CD14-positive monocyte (primary cell): Measurements from ENCODE around the gene ZDBF2. TPM values are rescaled to one million over a fixed set of nuclear protein-coding genes. Genes with fewer than 3 reads are reported as not detected.

Experiments
- DNase-seq, 3 donors: peaks; one replicate each; pipeline ENCODE4 v3.0.0-alpha.2; 2011 to 2022
- H2AFZ ChIP-seq: 2 replicates; pipeline ENCODE4 v1.6.0; 2012; ENCODE audit warnings: mild to moderate bottlenecking, low read depth, low read length, inconsistent platforms; ENCODE audit not compliant: insufficient read depth, poor library complexity, severe bottlenecking
- H3K27ac ChIP-seq, 2 donors: 1 replicate in 1 of 2; 2 replicates in 1 of 2; pipeline ENCODE4 v1.5.1; 2012 to 2013; ENCODE audit warnings: low read length in 2 of 2, control low read depth in 1 of 2, inconsistent platforms in 1 of 2, low read depth in 1 of 2, mild to moderate bottlenecking in 1 of 2
- H3K27me3 ChIP-seq, 2 donors: one replicate each; pipeline versions ENCODE4 v1.6.0 to v1.6.1; 2011 to 2013; ENCODE audit warnings: low read length in 2 of 2; ENCODE audit not compliant: control insufficient read depth in 2 of 2, insufficient read depth in 2 of 2
- H3K36me3 ChIP-seq, 2 donors: replicated peaks in 1 of 2; 1 replicate in 1 of 2; 2 replicates in 1 of 2; pipeline versions ENCODE4 v1.5.1 to v1.6.1; 2012 to 2013; ENCODE audit warnings: low read length in 2 of 2, control low read depth in 1 of 2, inconsistent platforms in 1 of 2, mild to moderate bottlenecking in 1 of 2; ENCODE audit not compliant: insufficient read depth in 2 of 2, control insufficient read depth in 1 of 2
- H3K4me1 ChIP-seq, 2 donors: 1 replicate in 1 of 2; 2 replicates in 1 of 2; pipeline versions ENCODE4 v1.5.1 to v1.6.1; 2012 to 2013; ENCODE audit warnings: low read length in 2 of 2, control low read depth in 1 of 2, inconsistent platforms in 1 of 2, mild to moderate bottlenecking in 1 of 2, moderate library complexity in 1 of 2; ENCODE audit not compliant: insufficient read depth in 2 of 2, control insufficient read depth in 1 of 2
- H3K4me2 ChIP-seq: replicated peaks from 2 replicates; pipeline ENCODE3; 2012; ENCODE audit warnings: low read length, moderate library complexity, mild to moderate bottlenecking; ENCODE audit not compliant: poor library complexity, severe bottlenecking; ENCODE audit errors: extremely low read depth
- H3K4me3 ChIP-seq, 3 experiments: fragments of 200-600 bp in 1 of 3; sonication (generic) in 1 of 3; replicated peaks in 1 of 3; 1 replicate in 2 of 3; 2 replicates in 1 of 3; pipeline ENCODE4 v1.5.1; 2011 to 2013; ENCODE audit warnings: low read length in 3 of 3, mild to moderate bottlenecking in 3 of 3, control low read depth in 2 of 3, low read depth in 2 of 3, inconsistent platforms in 1 of 3, moderate library complexity in 1 of 3
- H3K79me2 ChIP-seq: 2 replicates; pipeline ENCODE4 v1.6.0; 2012; ENCODE audit warnings: mild to moderate bottlenecking, control low read depth, inconsistent platforms, low read length, moderate library complexity; ENCODE audit not compliant: insufficient read depth
- H3K9ac ChIP-seq: 2 replicates; pipeline ENCODE4 v1.6.0; 2017; ENCODE audit warnings: low read length, mild to moderate bottlenecking; ENCODE audit not compliant: insufficient read depth, poor library complexity, severe bottlenecking
- H3K9me3 ChIP-seq, 2 donors: replicated peaks in 1 of 2; 1 replicate in 1 of 2; 2 replicates in 1 of 2; pipeline versions ENCODE4 v1.5.1 to v1.6.1; 2012 to 2013; ENCODE audit warnings: low read length in 2 of 2, control low read depth in 1 of 2; ENCODE audit not compliant: control insufficient read depth in 1 of 2, insufficient read depth in 1 of 2
- H4K20me1 ChIP-seq: 2 replicates; pipeline ENCODE4 v1.6.0; 2012; ENCODE audit warnings: mild to moderate bottlenecking, low read length, control low read depth, moderate library complexity; ENCODE audit not compliant: insufficient read depth
- H3K27ac Mint-ChIP-seq, 7 donors: one replicate each; pipeline ENCODE4 v1.8.0; 2020; ENCODE audit warnings: mild to moderate bottlenecking in 7 of 7, mixed read lengths in 7 of 7, moderate library complexity in 6 of 7, inconsistent platforms in 2 of 7
- H3K27me3 Mint-ChIP-seq, 3 donors: one replicate each; pipeline ENCODE4 v1.8.0; 2021 to 2022; ENCODE audit warnings: low read depth in 3 of 3, mild to moderate bottlenecking in 3 of 3, mixed read lengths in 3 of 3, moderate library complexity in 3 of 3, inconsistent platforms in 1 of 3
- H3K36me3 Mint-ChIP-seq, 2 donors: one replicate each; pipeline ENCODE4 v1.8.0; 2020; ENCODE audit warnings: mixed read lengths in 2 of 2, inconsistent platforms in 1 of 2, mild to moderate bottlenecking in 1 of 2
- H3K4me1 Mint-ChIP-seq: one replicate; pipeline ENCODE4 v1.8.0; 2020; ENCODE audit warnings: mild to moderate bottlenecking, mixed read lengths
- H3K4me3 Mint-ChIP-seq, 2 donors: one replicate each; pipeline ENCODE4 v1.8.0; 2020; ENCODE audit warnings: mild to moderate bottlenecking in 2 of 2, mixed read lengths in 2 of 2, moderate library complexity in 1 of 2
- H3K9me3 Mint-ChIP-seq, 7 donors: one replicate each; pipeline ENCODE4 v1.8.0; 2020 to 2022; ENCODE audit warnings: mixed read lengths in 7 of 7, mild to moderate bottlenecking in 6 of 7, moderate library complexity in 6 of 7, inconsistent platforms in 2 of 7
- CTCF ChIP-seq: fragments of 200-600 bp; IDR thresholded peaks from one replicate; pipeline ENCODE4 v1.8.0; 2022; ENCODE audit warnings: antibody characterized with exemption, mild to moderate bottlenecking
- WGBS: methylation state at CpG from one replicate; pipeline ENCODE4 v1.1.5; 2013; ENCODE audit warnings: missing lambda C conversion rate; ENCODE audit not compliant: insufficient coverage; 5-methylcytosine and 5-hydroxymethylcytosine counted together
- intact Hi-C, 2 donors: fragments of 100-400 bp; cut with micrococcal nuclease; formaldehyde crosslinking; loops; one replicate each; pipeline versions ENCODE4 v1.15.0 to v1.15.1; 2023
- polyA plus RNA-seq, 3 donors: library from polyadenylated mRNA; depleted of rRNA in 1 of 3; unstranded in 2 of 3; stranded (reverse) in 1 of 3; fragments of 300-500 nt in 2 of 3; fragments of >200 nt in 1 of 3; fragmentation: Illumina TruSeq in 2 of 3; gene quantifications; 1 replicate in 2 of 3; 2 replicates in 1 of 3; pipeline ENCODE4 v1.2.3, GENCODE V29; 2012 to 2021

ZDBF2 gene
- polyA plus RNA-seq, 3 donors, result 0.16 to 0.18 TPM; not detected in 1

GRCh38 chr2:206316141-206316540, 41.7 kb downstream of the ZDBF2 start:
- no peaks in the 10 kb centered on the region for H3K36me3 Mint-ChIP-seq
- peaks cover 3 to 6% of the 10 kb centered on the region in 2 donors for H3K9me3 ChIP-seq
- H4K20me1 ChIP-seq, result no peaks in the 10 kb centered on the region
- peaks cover 0 to 13% (median 7%) of the 10 kb centered on the region in 7 donors for H3K9me3 Mint-ChIP-seq
- no peak overlapping the region for H3K27ac Mint-ChIP-seq
- H3K27me3 ChIP-seq, result no peaks in the 10 kb centered on the region
- no peaks in the 10 kb centered on the region for H3K36me3 ChIP-seq
- no peak overlapping the region for H3K27ac ChIP-seq
- H3K79me2 ChIP-seq, result no peaks in the 10 kb centered on the region
- no CpG with 5 or more reads among the region's 1 CpG for WGBS
- no peak overlapping the region for H3K4me2 ChIP-seq
- H3K4me1 Mint-ChIP-seq, result no peaks in the 10 kb centered on the region
- no peaks in the 10 kb centered on the region for H3K27me3 Mint-ChIP-seq
- H2AFZ ChIP-seq, result no peak overlapping the region
- intact Hi-C loops, result no loop called here
- H3K4me3 ChIP-seq, result no peak overlapping the region
- H3K4me3 Mint-ChIP-seq, result no peak overlapping the region
- no peak for TF ChIP-seq CTCF
- no peak overlapping the region for H3K9ac ChIP-seq
- no peak for DNase-seq
- no peaks in the 10 kb centered on the region for H3K4me1 ChIP-seq

- no peaks in the 10 kb centered on the region for H3K27me3 ChIP-seq
- no peak overlapping the region for H3K4me2 ChIP-seq
- DNase-seq, result no peak
- no peaks in the 10 kb centered on the region for H4K20me1 ChIP-seq
- H2AFZ ChIP-seq, result no peak overlapping the region
- H3K9me3 Mint-ChIP-seq, result peaks cover 0 to 11% (median 8%) of the 10 kb centered on the region in 7 donors
- no peaks in the 10 kb centered on the region for H3K36me3 Mint-ChIP-seq
- no peaks in the 10 kb centered on the region for H3K4me1 ChIP-seq
- no peak for TF ChIP-seq CTCF
- no peak overlapping the region for H3K27ac ChIP-seq
- H3K4me3 ChIP-seq, result no peak overlapping the region
- H3K36me3 ChIP-seq, result no peaks in the 10 kb centered on the region
- H3K4me3 Mint-ChIP-seq, result no peak overlapping the region
- H3K9me3 ChIP-seq, result peaks cover 3 to 6% of the 10 kb centered on the region in 2 donors
- no CpG with 5 or more reads among the region's 3 CpGs for WGBS
- no peak overlapping the region for H3K9ac ChIP-seq
- intact Hi-C loops, result no loop called here
- no peaks in the 10 kb centered on the region for H3K4me1 Mint-ChIP-seq
- no peak overlapping the region for H3K27ac Mint-ChIP-seq
- H3K27me3 Mint-ChIP-seq, result no peaks in the 10 kb centered on the region
- no peaks in the 10 kb centered on the region for H3K79me2 ChIP-seq
Measured at GRCh38 chr2:206323033-206323432, 48.6 kb downstream of the ZDBF2 start.
